Esophagus muscularis mucosa (tissue), 3 donors: Measurements from ENCODE around the gene GARIN5B.

Experiments used
- POLR2AphosphoS5 ChIP-seq, 2 donors: sonication (generic); formaldehyde crosslinking; IDR thresholded peaks; one replicate each; pipeline ENCODE4 v1.6.1; 2017; ENCODE audit warnings: antibody characterized with exemption in 2 of 2
- TF ChIP-seq, protein P1 (sequence below), 3 experiments: fragments of 200-600 bp in 2 of 3; fragments of 450-650 bp in 1 of 3; sonication (generic) in 2 of 3; IDR thresholded peaks; one replicate each; pipeline ENCODE4 v1.5.1; 2017 to 2019; ENCODE audit warnings: antibody characterized with exemption in 3 of 3, mild to moderate bottlenecking in 2 of 3, moderate library complexity in 1 of 3

DNA sequence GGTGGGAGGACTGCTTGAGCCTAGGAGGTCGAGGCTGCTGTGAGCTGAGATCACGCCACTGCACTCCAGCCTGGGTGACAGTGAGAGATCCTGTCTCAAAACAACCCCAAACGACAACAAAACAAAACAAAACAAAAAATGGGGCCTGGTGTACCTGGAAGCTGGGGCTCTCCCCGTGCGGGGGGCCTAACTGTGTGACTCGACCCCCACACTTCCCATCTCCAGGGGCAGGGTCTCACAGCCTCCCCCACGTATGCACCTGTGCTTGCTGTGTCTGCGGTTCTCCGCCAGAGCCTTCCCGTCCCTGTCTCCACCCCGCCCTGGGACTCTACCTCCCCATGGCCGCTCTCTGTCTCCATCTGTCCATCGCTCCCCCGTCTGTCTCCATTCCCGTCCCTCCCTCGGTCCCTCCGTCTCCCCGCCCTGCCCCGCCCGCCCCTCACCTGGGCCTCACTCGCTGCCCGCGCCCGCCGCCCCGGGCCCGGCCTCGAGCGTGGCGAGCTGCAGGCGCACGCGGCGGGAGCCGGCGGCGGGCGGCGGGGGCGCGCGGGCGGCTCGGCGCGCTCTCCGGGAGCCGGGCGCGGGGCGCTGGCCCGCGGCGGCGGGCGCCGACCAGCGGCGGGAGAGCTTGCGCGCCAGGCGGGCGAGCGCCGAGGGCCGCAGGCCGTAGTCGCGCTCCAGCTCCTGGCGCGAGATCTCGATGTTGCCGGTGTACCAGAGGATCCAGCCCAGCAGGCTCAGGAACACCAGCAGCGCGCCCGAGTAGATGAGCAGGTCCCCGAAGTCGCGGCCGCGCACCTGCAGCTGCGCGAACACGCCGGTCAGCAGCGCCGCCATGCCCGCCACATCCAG is 20.4 kb upstream of the GARIN5B start:
- peak; percentile 16 to 50 for TF ChIP-seq POLR2AphosphoS5 (IDR thresholded peaks at IDR 0.05)
- TF ChIP-seq, protein P1, sequence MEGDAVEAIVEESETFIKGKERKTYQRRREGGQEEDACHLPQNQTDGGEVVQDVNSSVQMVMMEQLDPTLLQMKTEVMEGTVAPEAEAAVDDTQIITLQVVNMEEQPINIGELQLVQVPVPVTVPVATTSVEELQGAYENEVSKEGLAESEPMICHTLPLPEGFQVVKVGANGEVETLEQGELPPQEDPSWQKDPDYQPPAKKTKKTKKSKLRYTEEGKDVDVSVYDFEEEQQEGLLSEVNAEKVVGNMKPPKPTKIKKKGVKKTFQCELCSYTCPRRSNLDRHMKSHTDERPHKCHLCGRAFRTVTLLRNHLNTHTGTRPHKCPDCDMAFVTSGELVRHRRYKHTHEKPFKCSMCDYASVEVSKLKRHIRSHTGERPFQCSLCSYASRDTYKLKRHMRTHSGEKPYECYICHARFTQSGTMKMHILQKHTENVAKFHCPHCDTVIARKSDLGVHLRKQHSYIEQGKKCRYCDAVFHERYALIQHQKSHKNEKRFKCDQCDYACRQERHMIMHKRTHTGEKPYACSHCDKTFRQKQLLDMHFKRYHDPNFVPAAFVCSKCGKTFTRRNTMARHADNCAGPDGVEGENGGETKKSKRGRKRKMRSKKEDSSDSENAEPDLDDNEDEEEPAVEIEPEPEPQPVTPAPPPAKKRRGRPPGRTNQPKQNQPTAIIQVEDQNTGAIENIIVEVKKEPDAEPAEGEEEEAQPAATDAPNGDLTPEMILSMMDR (IDR thresholded peaks at IDR 0.05), result peak; percentile 13 to 50 (median 38)
